Raji (cell line): Measurements from ENCODE around the gene MB21D2.

Experiments used
- POLR2A ChIP-seq: IDR thresholded peaks from 2 replicates; pipeline ENCODE4 v1.6.1; 2011; ENCODE audit warnings: low read depth, low read length, control low read depth; ENCODE audit not compliant: insufficient read depth

The MB21D2 gene

DNA sequence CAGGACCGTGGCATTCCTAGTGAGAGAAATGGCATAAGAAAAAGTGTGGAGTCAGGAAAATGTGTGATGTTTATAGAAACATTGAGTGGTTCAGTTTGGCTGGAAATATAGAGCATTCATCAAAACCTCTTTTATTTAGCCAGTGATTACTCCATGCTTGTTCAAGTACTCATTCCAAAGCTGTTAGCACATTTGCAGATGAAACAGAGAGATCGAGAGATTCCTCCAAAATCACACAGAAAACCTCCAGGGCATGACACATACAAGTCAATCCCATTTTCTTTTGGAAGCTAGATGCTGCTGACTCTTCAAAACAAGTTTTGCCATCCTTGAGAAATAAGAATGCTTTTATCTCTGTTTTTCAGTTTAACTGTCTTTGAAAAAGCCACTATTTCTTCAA lies 11.5 kb upstream of the MB21D2 start:
- TF ChIP-seq POLR2A, result no peak

GRCh38 chr3:192928720-192929119 lies 11.1 kb upstream of the MB21D2 start:
- TF ChIP-seq POLR2A, result no peak

GRCh38 chr3:192928016-192928415 lies 10.4 kb upstream of the MB21D2 start:
- TF ChIP-seq POLR2A, result no peak

DNA sequence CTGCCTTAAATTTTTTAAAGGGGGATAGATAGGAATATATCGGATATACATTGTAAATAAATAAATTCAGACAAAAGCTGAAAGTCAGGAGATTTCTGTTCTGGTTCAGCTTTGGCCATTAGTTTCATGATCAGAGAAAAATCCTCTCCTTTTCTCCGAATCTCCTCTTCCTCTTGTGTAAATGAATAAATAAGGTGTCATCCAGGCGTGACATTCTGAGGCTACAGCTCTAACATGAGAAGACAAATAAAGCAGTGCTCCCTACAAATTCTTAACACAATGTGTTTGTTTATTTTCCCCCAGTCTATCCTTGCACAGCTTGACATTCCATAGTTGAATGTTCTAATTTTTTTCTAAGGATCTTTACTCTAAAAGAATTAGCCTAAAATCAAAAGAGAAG lies 9.4 kb upstream of the MB21D2 start:
- TF ChIP-seq POLR2A, result no peak

DNA sequence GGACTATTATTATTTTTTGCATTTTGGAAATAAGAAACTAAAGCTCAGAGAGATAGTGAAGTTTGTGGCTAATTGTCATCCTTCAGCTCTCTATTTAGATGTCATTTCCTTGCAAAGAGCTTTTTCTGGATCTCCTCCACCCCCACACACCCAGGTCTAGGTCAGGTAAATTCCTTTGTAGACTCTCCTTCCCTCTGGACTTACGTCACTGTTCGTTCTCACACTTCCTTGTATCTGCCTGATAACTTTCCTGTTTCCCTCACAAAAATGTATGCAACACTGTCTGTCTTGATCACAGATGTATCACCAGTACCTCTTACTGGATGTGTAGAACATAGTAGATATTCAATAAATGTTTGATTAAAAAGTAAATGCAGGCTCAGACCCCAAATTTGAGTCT lies 6.1 kb upstream of the MB21D2 start:
- TF ChIP-seq POLR2A, result no peak

DNA sequence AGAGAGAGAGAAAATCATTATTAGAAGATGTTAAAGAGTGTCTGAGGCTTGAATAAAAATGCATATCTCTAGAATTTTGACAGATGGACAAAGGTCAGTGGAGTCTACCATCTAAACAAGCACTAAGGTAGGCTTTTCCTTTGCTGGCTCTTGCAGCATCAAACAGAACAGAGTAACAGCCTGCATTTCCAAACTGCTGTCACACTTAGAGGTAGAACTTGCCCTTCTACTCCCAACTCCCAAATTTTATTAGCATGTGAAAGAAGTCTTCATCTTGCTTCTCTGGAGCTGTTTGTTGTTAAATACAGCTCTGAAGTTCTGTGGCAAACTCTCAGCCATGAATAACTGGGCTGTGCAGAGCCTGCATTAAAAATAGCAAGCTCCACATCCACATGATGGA lies 4.1 kb upstream of the MB21D2 start:
- TF ChIP-seq POLR2A, result no peak

DNA sequence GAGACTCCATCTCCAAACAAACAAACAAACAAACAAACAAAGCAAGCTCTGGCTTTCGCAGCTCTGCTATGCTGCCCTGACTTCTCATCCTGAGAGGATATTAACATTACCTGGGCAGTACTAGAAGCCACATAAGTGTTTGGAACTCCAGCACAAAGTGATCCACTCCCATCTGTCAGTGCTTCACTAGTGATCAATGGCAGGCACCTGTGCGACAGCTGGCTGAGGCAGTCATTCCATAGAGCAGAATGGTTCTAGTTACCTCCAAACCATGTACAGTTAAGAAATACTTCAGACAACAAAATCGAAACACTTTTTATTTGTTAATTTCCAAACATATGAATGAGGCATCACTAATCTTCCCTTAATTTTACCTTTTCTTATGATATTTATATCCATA lies 2.8 kb upstream of the MB21D2 start:
- TF ChIP-seq POLR2A, result no peak

DNA sequence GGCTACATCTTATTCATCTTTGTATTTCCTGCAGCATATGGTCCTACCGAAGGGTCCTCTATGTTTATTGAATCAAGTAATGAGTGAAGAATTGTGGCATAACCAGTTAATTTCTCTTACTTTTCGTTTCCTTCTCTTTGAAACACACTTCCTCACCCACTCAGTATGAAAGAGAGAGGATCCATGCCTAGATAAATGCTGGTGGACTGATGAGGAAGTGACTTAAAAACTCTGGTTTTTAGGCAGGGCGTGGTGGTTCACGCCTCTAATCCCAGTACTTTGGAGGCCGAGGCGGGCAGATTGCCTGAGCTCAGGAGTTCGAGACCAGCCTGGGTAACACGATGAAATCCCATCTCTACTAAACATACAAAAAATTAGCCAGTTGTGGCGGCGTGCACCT lies 2.2 kb upstream of the MB21D2 start:
- TF ChIP-seq POLR2A, result no peak

- TF ChIP-seq POLR2A, result no peak
Observed at GRCh38 chr3:192918275-192918588, 576 bp upstream of the MB21D2 start.

DNA sequence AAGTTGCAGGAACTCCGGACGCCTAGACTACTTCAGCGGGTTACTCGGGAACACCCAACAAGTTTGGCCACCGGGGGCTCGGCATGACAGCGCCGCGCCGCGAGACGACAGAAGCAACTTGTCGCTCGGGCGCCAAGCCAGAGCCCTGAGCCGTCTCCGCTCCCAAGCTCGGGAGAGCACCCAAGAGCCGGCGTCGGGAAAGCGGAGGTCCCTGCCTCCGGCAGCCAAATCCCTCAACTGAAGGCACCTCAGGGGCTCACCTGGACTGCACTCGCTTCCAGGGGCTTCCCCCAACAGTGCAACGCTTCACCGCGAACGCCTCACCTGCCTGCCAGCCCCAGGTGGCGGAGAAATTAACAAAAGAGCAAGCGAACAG lies 640 bp downstream of the MB21D2 start:
- TF ChIP-seq POLR2A, result no peak

DNA sequence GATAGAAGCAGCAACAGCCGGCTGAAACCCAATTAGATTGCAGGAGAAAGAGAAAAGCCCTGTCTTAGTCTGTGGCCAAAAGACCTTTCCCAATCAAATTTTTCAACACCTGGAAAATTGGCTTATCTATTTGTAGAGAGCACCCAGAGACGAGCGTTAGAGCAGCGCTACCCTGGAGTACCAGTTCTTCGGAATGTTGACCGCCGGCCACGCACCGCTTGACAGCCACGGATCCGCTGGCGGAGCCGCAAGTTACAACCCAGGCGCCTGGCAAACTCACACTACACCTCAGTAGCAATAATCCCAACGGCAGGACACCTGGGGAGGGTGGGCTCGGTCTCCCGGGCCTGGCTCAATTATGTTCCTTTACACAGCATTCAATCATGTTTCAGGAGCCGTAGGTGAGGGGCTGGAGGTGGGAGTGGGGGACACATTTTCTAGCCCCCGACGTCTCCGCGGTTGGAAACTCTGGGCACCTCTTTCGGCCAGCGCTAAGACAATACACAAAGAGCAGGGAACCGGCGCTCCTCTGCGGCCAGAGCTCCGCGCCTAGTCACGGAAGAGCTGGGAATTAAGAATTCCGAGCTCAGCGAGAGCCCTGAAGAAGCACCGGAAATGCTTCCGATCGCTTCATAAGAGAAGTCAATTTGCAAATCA lies 1.2 kb downstream of the MB21D2 start:
- TF ChIP-seq POLR2A, result no peak

GRCh38 chr3:192915722-192916121 lies 1.9 kb downstream of the MB21D2 start:
- TF ChIP-seq POLR2A, result no peak

DNA sequence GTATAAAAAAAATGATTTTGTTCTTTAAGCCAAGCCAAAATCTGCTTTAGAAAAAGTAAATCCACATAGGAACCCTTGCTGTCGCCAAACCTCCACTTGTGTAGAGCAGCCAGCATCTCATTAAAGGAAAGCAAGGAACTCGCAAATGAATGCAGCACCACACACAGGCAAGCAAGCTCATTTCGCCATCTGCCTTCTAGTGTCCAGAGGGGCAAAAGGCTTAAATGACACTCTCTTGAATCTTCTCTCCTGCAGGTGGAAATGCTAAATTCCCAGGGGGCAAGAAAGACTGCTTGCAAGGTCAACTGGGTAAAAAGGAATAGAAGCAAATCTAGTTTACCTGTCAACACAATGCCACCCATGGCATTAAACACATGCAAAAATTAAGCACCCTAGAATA lies 2.4 kb downstream of the MB21D2 start:
- no peak for TF ChIP-seq POLR2A

DNA sequence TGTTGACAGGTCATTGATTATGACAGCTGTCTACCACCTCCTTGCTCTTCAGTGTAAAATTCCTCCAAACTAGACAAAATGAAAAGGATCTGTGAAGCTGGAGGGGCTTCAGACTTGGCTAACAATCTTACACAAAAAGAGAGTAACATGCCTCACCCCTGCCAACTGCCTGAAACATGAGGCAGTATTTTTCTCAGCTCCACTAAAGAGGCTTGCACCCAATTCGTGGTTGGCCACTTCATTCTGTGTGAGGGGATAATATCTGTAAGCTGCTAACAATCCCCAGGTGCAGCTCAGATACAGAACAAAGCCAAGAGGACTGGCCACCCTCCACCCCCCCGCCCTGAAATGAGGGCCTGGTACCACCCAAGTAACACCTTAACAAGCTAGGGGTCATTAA lies 2.8 kb downstream of the MB21D2 start:
- no peak for TF ChIP-seq POLR2A

DNA sequence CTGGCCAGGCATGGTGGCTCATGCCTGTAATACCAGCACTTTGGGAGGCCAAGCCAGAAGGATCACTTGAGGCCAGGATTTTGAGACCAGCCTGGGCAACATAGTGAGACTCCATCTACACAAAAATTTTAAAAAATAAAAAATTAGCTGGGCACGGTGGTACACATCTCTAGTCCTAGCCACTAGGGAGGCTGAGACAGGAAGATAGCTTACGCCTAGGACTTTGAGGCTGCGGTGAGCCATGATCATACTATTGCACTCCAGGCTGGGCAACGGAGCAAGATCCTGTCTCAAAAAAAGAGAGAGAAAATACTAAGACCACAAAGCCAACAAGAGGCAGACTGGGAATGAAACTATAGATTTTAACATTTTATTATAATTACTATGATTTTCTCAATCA lies 4.1 kb downstream of the MB21D2 start:
- no peak for TF ChIP-seq POLR2A

DNA sequence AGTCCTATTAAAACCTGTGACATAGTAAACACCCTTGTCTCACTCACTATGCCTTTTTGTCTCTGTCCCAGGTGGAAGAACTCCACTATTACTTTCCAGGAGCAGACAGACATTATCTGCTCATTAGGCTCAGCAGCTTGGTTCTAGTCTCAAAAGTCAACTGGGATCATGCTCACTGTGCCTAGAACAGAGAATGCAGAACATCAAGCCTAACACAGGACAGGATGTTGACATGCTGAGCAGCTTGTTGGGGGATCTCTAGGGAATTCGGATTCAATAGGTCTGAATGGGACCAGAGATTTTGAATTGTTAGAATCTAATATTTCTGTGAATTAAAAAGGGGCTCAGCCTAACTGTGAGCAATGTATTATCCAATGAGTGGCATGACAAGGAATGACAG lies 6.4 kb downstream of the MB21D2 start:
- TF ChIP-seq POLR2A, result no peak

DNA sequence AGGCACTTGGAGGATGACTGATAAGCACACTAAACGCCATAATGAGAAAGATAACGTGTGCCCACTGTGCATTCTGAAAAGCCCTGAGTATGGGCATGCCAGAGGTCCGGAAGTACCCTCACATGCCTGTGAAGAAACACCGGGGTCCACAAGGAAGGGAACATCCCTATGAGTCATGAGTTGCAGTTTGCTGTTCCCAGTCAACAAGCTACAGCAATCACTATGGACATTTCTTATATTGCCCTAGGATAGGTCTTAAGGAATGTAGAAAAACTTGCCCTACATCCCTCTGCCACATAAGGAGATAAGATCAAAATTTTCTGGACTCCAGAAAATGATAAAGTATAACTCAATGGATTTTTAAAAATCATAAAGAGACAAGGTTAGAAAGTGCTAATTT lies 9.9 kb downstream of the MB21D2 start:
- no peak for TF ChIP-seq POLR2A

- no peak for TF ChIP-seq POLR2A
Observed at GRCh38 chr3:192906940-192907339, 10.7 kb downstream of the MB21D2 start.
